HG03039 (cell line): ENCODE data around the gene ABCG8.
"Not testable (repeated sequence)": the region's sequence is repeated elsewhere in the genome, so short reads cannot be mapped to it uniquely, and the experiment has no call there.

Experiments
- ATAC-seq: cut with Tn5 transposase; IDR thresholded peaks from one replicate; pipeline ENCODE4 v1.9.1; 2021; ENCODE audit warnings: mild to moderate bottlenecking, moderate library complexity; ENCODE audit not compliant: unreplicated experiment

Gene ABCG8

DNA sequence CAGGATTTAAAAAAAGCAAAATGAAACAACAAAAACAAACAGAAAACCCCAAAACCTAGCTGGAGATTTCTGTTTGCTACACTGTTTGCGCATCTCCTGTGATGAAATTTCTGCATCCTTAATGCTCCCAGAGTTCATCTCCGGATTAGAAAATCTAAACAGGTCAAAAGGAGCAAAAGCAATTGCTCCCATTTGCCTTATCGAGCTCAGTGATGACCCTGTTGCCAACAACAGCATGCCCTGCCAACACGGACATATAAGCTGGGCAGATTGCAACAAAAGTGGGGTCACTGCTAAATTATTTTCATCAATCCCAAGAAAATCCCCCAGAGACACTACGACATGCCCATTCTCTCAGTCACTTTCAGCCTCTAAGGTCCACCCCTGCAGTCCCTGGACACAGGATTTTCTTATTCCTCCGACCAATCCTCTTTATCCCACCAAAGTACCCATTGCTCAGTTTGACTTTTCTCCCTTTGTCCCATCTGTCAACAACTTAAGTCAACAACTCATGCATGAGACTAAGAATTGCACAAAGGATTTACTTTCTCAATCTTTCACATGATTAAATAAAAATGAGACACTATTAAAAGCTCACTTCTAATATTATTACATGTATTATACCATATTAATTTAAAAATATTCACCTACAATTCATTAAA, 67.8 kb downstream of the ABCG8 start:
- ATAC-seq: no peak

DNA sequence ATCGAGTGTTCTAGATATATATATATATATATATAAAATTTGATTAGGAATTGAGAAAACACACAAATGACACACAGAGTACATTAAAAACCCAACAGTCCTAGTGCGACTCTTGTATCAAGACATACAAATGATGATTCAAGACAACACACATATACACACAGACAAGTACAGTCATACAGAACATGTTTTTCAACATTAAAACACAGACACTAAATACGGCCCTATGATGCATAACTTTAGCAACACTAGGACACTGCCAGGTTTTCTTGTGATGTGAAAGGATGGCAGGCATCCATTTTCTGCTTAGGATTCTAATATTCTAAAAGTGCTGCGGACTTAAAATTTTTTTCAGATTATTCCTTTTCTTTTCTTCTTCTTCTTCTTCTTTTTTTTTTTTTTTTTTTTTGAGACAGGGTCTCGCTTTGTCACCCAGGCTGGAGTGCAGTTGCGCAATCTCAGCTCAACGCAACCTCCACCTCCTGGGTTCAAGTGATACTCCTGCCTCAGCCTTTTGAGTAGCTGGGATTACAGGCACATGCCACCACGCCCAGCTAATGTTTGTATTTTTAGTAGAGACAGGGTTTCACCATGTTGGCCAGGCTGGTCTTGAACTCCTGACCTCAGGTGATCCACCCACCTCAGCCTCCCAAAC, 72.5 kb downstream of the ABCG8 start:
- not testable (repeated sequence) for ATAC-seq

DNA sequence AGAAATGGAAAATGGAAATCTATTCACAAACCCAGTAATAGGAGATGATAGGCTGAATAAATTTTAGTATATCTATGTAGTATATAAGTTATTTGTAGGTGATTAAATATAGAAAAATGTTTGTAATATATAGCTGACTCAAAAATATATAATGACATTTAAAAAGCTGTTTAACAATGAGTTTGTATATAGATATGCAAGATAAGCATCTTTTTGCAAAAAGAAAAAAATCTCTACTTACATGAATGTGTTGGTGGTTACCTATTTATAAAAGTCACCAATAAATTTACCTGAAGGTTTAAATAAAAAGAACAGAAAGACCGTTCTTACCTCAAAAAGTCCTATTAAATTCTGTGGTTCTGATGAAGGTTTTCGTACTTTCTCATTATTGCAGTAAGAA, 85.7 kb downstream of the ABCG8 start:
- no peak for ATAC-seq

DNA sequence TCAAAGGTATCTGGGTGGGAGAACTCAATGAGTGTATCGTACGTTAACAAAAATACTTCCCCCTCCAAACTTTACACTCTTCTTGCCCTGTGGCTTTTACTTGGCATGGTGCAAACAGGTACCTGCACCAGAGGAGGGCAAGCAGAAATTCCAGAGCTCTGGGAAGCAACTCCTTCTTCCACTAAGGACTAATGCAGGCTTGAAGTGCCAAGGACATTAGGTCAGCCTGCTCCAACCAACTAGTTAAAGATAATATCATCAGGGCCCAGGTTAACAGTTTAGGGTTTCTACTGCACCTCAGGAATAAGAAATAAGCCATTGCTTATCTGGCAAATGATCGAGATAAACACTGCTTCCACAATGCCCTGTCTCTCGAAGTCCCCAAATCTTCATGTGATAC, 86.7 kb downstream of the ABCG8 start:
- ATAC-seq: no peak

DNA sequence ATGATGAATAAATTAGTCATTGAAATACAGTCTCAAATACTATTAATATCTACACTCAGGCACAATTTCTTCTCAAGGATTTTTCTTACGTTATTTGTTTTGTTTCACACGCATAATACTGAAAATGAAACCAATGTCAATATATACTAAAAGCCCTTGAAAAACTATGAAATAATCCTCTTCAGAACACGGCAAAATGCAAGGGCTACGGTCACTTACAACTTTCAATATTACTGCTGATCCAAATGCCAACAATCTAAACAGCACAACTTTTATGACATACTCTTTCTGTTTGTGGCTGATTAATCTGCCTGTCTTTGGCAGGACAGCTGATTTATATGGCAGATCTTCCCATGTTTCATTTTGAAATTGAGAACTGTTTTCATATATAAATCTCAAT, 88.7 kb downstream of the ABCG8 start:
- no peak for ATAC-seq

DNA sequence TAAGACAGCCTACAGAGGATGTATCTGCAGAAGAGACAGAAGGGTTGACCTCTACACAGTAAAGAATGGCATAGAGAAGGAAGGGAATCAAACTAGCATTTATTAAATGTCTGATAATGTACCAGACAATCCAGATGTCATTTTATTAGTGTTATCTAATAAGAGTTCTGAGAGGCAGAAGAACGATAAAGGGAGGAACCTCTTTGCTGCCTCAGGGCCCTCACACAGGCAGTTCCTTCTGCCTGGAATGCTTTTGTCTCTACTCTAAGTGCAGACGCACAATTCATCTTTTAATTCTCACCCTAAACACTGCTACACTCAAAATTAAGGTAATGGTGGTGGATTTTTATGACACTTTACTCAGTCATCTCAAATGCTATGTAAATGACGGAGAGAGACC, 92.5 kb downstream of the ABCG8 start:
- no peak for ATAC-seq
